GM18870 (cell line): ENCODE results near the gene RAB37.

Experiments used
- ATAC-seq: cut with Tn5 transposase; IDR thresholded peaks from one replicate; pipeline ENCODE4 v1.9.1; 2021; ENCODE audit warnings: moderate library complexity; ENCODE audit not compliant: unreplicated experiment

RAB37 gene

GRCh38 chr17:74776990-74777389 is 39.9 kb downstream of the RAB37 start:
- no peak for ATAC-seq

- ATAC-seq = no peak
Measured at GRCh38 chr17:74777901-74778515, 41.0 kb downstream of the RAB37 start.

- no peak for ATAC-seq
Measured at GRCh38 chr17:74778960-74779359, 41.9 kb downstream of the RAB37 start.

- no peak for ATAC-seq
Measured at GRCh38 chr17:74779501-74779900, 42.4 kb downstream of the RAB37 start.

- ATAC-seq = no peak
Measured at GRCh38 chr17:74779948-74780400, 42.9 kb downstream of the RAB37 start.

- ATAC-seq = no peak
Measured at GRCh38 chr17:74780443-74781238, 43.6 kb downstream of the RAB37 start.

- ATAC-seq = no peak
Measured at GRCh38 chr17:74782571-74782970, 45.5 kb downstream of the RAB37 start.

GRCh38 chr17:74784125-74784810 is 47.2 kb downstream of the RAB37 start:
- ATAC-seq = no peak

- ATAC-seq = no peak
Measured at GRCh38 chr17:74785096-74785980, 48.3 kb downstream of the RAB37 start.

- no peak for ATAC-seq
Measured at GRCh38 chr17:74785981-74786360, 48.9 kb downstream of the RAB37 start.

- ATAC-seq = no peak
Measured at GRCh38 chr17:74786431-74787055, 49.5 kb downstream of the RAB37 start.

- no peak for ATAC-seq
Measured at GRCh38 chr17:74790161-74791058, 53.4 kb downstream of the RAB37 start.

GRCh38 chr17:74792586-74793105 is 55.6 kb downstream of the RAB37 start:
- no peak for ATAC-seq

GRCh38 chr17:74795327-74796020 is 58.4 kb downstream of the RAB37 start:
- no peak for ATAC-seq

- ATAC-seq = no peak
Measured at GRCh38 chr17:74796211-74796610, 59.2 kb downstream of the RAB37 start.

GRCh38 chr17:74796866-74797265 is 59.8 kb downstream of the RAB37 start:
- no peak for ATAC-seq
